Sigmoid colon (tissue), 4 donors: Measurements from ENCODE around the gene LRRC36.

ENCODE experiments used
- POLR2A ChIP-seq, 2 donors: fragments of 450-650 bp; IDR thresholded peaks; one replicate each; pipeline ENCODE4 v1.6.1; 2016; ENCODE audit warnings: antibody characterized with exemption in 2 of 2, mild to moderate bottlenecking in 2 of 2, moderate library complexity in 2 of 2
- POLR2AphosphoS5 ChIP-seq, 4 donors: sonication (generic); formaldehyde crosslinking; IDR thresholded peaks; one replicate each; pipeline ENCODE4 v1.6.1; 2017; ENCODE audit warnings: antibody characterized with exemption in 4 of 4
- TF ChIP-seq, protein P1 (sequence below), 4 experiments: fragments of 450-650 bp in 3 of 4; fragments of 200-600 bp in 1 of 4; IDR thresholded peaks; one replicate each; pipeline ENCODE4 v1.5.1; 2016 to 2019; ENCODE audit warnings: antibody characterized with exemption in 4 of 4, mild to moderate bottlenecking in 3 of 4, moderate library complexity in 2 of 4

GRCh38 chr16:67396159-67397035 is 69.8 kb downstream of the LRRC36 start:
- TF ChIP-seq, protein P1, sequence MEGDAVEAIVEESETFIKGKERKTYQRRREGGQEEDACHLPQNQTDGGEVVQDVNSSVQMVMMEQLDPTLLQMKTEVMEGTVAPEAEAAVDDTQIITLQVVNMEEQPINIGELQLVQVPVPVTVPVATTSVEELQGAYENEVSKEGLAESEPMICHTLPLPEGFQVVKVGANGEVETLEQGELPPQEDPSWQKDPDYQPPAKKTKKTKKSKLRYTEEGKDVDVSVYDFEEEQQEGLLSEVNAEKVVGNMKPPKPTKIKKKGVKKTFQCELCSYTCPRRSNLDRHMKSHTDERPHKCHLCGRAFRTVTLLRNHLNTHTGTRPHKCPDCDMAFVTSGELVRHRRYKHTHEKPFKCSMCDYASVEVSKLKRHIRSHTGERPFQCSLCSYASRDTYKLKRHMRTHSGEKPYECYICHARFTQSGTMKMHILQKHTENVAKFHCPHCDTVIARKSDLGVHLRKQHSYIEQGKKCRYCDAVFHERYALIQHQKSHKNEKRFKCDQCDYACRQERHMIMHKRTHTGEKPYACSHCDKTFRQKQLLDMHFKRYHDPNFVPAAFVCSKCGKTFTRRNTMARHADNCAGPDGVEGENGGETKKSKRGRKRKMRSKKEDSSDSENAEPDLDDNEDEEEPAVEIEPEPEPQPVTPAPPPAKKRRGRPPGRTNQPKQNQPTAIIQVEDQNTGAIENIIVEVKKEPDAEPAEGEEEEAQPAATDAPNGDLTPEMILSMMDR (IDR thresholded peaks at IDR 0.05): no peak
- TF ChIP-seq POLR2AphosphoS5 (IDR thresholded peaks at IDR 0.05): no peak
- no peak for TF ChIP-seq POLR2A (IDR thresholded peaks at IDR 0.05)
